Esophagus muscularis mucosa (tissue), 4 donors: ENCODE data around the gene NAA15.

Experiments
- EP300 ChIP-seq: sonication (generic); formaldehyde crosslinking; IDR thresholded peaks from one replicate; pipeline ENCODE4 v1.6.1; 2017; ENCODE audit warnings: antibody characterized with exemption
- POLR2AphosphoS5 ChIP-seq, 2 donors: sonication (generic); formaldehyde crosslinking; IDR thresholded peaks; one replicate each; pipeline ENCODE4 v1.6.1; 2017; ENCODE audit warnings: antibody characterized with exemption in 2 of 2
- TF ChIP-seq, protein P1 (sequence below), 3 experiments: fragments of 200-600 bp in 2 of 3; fragments of 450-650 bp in 1 of 3; sonication (generic) in 2 of 3; IDR thresholded peaks; one replicate each; pipeline ENCODE4 v1.5.1; 2017 to 2019; ENCODE audit warnings: antibody characterized with exemption in 3 of 3, mild to moderate bottlenecking in 2 of 3, moderate library complexity in 1 of 3

DNA sequence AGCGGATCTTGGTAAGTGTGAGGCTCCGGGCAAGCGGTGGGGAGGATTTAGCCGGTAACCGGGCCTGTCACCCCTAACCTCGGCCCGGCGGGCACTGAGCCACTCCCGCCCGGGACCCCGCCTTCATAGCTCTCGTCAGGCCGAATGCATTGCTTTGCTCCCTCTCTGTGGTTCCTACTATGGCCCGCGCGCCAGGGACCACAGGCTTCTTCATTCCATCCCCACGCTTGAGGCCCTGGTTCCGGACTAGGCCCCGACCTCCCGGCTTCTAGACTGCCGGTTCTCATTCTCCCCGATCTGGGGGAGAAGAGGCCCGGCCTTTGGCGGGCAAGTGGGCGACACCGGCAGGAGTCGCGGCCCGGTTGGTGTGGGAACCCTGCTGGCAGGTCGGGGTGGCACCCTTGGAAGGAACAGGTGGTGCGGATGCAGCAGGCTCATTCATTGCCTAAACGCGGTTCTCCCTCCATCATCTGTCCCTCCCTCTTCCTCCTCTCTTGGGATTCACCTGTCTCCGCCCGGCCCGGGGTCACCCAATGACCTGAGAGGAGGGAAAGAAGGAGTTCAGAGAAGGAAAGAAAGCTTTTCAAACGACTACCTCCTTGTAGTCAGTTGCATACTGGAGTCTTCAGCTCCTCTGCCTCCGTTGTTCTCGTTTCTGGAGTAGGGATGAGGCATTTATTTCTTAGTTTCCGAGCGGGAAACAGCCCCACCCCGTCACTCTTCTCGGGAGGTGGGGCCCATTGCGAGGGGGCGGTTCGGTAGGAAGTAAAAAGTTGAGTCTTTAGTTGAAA, 711 bp downstream of the NAA15 start, which contains the start of gene NDUFC1:
- TF ChIP-seq, protein P1, sequence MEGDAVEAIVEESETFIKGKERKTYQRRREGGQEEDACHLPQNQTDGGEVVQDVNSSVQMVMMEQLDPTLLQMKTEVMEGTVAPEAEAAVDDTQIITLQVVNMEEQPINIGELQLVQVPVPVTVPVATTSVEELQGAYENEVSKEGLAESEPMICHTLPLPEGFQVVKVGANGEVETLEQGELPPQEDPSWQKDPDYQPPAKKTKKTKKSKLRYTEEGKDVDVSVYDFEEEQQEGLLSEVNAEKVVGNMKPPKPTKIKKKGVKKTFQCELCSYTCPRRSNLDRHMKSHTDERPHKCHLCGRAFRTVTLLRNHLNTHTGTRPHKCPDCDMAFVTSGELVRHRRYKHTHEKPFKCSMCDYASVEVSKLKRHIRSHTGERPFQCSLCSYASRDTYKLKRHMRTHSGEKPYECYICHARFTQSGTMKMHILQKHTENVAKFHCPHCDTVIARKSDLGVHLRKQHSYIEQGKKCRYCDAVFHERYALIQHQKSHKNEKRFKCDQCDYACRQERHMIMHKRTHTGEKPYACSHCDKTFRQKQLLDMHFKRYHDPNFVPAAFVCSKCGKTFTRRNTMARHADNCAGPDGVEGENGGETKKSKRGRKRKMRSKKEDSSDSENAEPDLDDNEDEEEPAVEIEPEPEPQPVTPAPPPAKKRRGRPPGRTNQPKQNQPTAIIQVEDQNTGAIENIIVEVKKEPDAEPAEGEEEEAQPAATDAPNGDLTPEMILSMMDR (IDR thresholded peaks at IDR 0.05): peak in 2 of 3 experiments; percentile 6 to 31
- TF ChIP-seq EP300 (no peak), POLR2AphosphoS5 (IDR thresholded peaks at IDR 0.05) (peak; percentile 55 to 56)
